Endothelial cell (in vitro differentiated cells): ENCODE data around the gene NDE1. TPM values are rescaled to one million over a fixed set of nuclear protein-coding genes. Genes with fewer than 3 reads are reported as not detected.

Experiments used
- DNase-seq: peaks from one replicate; pipeline ENCODE4 v3.0.0; 2021; ENCODE audit warnings: low spot score
- H3K27ac Mint-ChIP-seq: one replicate; pipeline ENCODE4 v1.8.0; 2021; ENCODE audit warnings: mixed read lengths, inconsistent platforms; ENCODE audit not compliant: unreplicated experiment
- H3K27me3 Mint-ChIP-seq: one replicate; pipeline ENCODE4 v1.8.0; 2021; ENCODE audit warnings: mild to moderate bottlenecking, moderate library complexity, mixed read lengths, inconsistent platforms; ENCODE audit not compliant: unreplicated experiment
- H3K36me3 Mint-ChIP-seq: one replicate; pipeline ENCODE4 v1.8.0; 2021; ENCODE audit warnings: mild to moderate bottlenecking, low read depth, mixed read lengths, inconsistent platforms; ENCODE audit not compliant: unreplicated experiment
- H3K4me1 Mint-ChIP-seq: one replicate; pipeline ENCODE4 v1.8.0; 2021; ENCODE audit warnings: mild to moderate bottlenecking, mixed read lengths, inconsistent platforms; ENCODE audit not compliant: unreplicated experiment
- H3K4me3 Mint-ChIP-seq: one replicate; pipeline ENCODE4 v1.8.0; 2021; ENCODE audit warnings: mild to moderate bottlenecking, mixed read lengths, inconsistent platforms; ENCODE audit not compliant: unreplicated experiment
- H3K9me3 Mint-ChIP-seq: one replicate; pipeline ENCODE4 v1.8.0; 2021; ENCODE audit warnings: mixed read lengths, inconsistent platforms; ENCODE audit not compliant: unreplicated experiment
- total RNA-seq: library from RNA; stranded (reverse); fragmentation: NEBNext Ultra II Directional; extraction: Animal tissue kit (Norgen Biotek cat#: 25700); gene quantifications from one replicate; pipeline ENCODE4 v1.2.1, GENCODE V29; 2021; ENCODE audit not compliant: unreplicated experiment
- TF ChIP-seq, protein P1 (sequence below): fragments of 200-600 bp; sonication (generic); IDR thresholded peaks from one replicate; pipeline ENCODE4 v1.5.0; 2021; ENCODE audit warnings: antibody characterized with exemption; ENCODE audit not compliant: unreplicated experiment

Gene NDE1
- total RNA-seq, 1 donor from 2014 or later = 24.1 TPM

DNA sequence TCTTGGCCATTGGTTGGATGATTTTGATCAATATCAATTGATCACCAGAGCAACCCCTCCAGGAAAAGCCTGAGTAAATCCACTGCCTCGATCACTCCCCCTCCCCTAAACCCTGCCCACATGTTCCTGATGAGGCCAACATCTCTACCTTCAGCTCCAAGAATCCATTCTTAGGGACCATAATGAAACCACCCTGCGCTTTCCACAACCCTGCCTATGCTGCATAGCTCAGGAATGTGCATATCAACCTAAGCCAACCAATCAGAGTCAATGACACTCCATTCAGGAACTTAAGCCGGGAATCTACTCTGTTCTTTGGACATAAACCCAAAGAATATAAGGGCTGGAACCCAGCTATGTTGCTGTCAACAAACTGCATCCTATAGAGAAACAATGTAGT is 120.5 kb downstream of the NDE1 start:
- Mint-ChIP-seq H3K4me1 (no peaks in the 10 kb centered on the region), H3K27ac (no peak overlapping the region), H3K4me3 (no peak overlapping the region), H3K27me3 (peaks cover 2% of the 10 kb centered on the region), H3K36me3 (no peaks in the 10 kb centered on the region), H3K9me3 (no peaks in the 10 kb centered on the region)
- TF ChIP-seq, protein P1, sequence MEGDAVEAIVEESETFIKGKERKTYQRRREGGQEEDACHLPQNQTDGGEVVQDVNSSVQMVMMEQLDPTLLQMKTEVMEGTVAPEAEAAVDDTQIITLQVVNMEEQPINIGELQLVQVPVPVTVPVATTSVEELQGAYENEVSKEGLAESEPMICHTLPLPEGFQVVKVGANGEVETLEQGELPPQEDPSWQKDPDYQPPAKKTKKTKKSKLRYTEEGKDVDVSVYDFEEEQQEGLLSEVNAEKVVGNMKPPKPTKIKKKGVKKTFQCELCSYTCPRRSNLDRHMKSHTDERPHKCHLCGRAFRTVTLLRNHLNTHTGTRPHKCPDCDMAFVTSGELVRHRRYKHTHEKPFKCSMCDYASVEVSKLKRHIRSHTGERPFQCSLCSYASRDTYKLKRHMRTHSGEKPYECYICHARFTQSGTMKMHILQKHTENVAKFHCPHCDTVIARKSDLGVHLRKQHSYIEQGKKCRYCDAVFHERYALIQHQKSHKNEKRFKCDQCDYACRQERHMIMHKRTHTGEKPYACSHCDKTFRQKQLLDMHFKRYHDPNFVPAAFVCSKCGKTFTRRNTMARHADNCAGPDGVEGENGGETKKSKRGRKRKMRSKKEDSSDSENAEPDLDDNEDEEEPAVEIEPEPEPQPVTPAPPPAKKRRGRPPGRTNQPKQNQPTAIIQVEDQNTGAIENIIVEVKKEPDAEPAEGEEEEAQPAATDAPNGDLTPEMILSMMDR = no peak
- DNase-seq = no peak

DNA sequence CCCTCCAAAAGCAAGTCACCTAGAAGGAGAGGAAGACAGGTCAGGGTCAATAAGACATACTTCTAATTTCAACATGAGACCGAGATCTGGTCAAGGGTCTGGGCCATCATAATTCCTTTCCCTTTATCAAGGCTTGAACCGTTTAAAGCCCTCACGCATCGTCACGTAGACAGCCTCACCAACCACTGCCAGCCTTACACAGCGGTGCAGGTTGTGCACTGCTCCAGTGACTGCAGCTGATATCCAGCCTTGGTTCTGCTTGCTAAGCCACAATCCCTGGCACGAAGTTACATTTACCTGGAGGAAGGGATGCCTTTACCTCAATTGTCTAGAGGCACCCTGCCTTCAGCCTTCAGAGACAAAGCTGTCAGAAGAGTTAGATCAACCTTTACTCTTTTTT is 121.6 kb downstream of the NDE1 start:
- Mint-ChIP-seq H3K27me3 (peaks cover 5% of the 10 kb centered on the region), H3K36me3 (no peaks in the 10 kb centered on the region), H3K4me3 (no peak overlapping the region), H3K4me1 (no peaks in the 10 kb centered on the region), H3K9me3 (no peaks in the 10 kb centered on the region), H3K27ac (no peak overlapping the region)
- TF ChIP-seq, protein P1 = no peak
- DNase-seq = no peak

DNA sequence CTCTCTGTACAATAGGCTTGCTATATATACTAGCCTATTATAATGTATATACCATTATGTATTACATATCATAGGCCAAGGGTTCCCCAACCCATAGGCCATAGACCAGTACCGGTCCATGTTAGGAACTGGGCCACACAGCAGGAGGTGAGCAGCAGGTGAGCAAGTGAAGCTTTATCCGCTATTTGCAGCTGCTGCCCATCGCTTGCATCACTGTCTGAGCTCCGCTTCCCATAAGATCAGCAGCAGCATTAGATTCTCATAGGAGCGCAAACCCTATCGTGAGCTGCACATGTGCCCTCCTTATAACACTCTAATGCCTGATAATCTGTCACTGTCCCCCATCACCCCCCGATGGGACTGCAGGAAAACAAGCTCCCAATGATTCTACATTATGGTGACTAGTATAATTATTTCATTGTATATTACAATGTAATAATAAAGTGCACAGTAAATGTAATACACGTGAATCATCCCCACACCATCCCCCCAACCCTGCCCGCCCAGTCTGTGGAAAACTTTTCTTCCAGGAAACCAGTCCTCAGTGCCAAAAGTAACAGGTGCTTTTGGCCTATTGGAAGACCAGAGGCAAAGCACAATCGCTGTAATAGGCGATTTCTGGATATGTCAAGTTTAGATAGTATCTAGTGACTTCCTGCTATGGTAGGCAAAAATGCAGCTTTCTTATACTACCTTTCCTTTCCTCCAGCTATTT is 122.7 kb downstream of the NDE1 start:
- TF ChIP-seq, protein P1 = no peak

DNA sequence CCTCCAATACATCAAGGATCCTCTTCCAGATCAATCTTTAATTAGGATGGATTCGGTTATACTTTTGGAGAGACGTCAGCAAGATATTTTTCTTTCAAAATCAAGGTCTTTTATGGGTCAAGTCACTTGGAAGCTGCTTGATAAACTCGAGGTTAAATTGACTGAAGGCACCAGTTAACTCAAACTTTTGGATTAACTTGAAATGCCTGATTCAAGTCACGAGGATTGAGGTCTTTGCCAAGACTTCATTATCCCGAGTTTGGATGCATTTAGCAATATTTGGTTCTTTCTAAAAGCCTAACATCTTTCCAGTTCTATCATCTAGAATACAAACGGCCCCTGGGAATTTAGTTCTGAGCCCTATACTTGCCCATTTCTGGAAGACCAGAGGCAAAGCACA is 123.9 kb downstream of the NDE1 start:
- Mint-ChIP-seq H3K9me3 (no peaks in the 10 kb centered on the region), H3K27ac (no peak overlapping the region), H3K4me1 (no peaks in the 10 kb centered on the region), H3K27me3 (peaks cover 4% of the 10 kb centered on the region), H3K4me3 (no peak overlapping the region), H3K36me3 (no peaks in the 10 kb centered on the region)
- DNase-seq = no peak
- TF ChIP-seq, protein P1 = no peak

More for the DNA sequence above, 122.7 kb downstream of the NDE1 start:
- H3K27me3 Mint-ChIP-seq = peaks cover 4% of the 10 kb centered on the region
- no peak overlapping the region for H3K27ac Mint-ChIP-seq
- no peaks in the 10 kb centered on the region for H3K36me3 Mint-ChIP-seq
- no peak for DNase-seq
- no peak overlapping the region for H3K4me3 Mint-ChIP-seq
- no peaks in the 10 kb centered on the region for H3K4me1 Mint-ChIP-seq
- no peaks in the 10 kb centered on the region for H3K9me3 Mint-ChIP-seq

DNA sequence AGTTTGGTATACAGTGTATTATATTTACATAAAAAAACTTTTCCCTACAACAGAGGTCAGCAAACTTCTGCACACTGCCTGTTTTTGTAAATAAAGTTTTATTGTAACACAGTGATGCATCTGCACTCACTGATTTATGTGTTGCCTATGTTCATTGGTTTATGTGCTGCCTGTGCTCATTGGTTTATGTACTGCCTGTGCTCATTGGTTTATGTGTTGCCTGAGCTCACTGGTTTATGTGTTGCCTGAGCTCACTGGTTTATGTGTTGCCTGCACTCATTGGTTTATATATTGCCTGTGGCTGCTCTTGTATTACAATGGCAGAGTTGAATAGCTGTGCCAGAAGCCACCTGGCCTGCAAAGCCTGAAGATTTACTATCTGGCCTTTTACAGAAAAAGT is 125.2 kb downstream of the NDE1 start:
- TF ChIP-seq, protein P1 = no peak
- Mint-ChIP-seq H3K9me3 (no peaks in the 10 kb centered on the region), H3K27ac (no peak overlapping the region), H3K36me3 (no peaks in the 10 kb centered on the region), H3K4me3 (no peak overlapping the region), H3K4me1 (no peaks in the 10 kb centered on the region), H3K27me3 (peaks cover 4% of the 10 kb centered on the region)
- no peak for DNase-seq
